ENCODE measurements around the gene TMEM100.

The TMEM100 gene

GRCh38 chr17:55710410-55710809 lies 12.3 kb downstream of the TMEM100 start:
- TF ChIP-seq CTCF (IDR thresholded peaks at IDR 0.05; ENCODE audit: borderline replicate concordance, extremely low read depth, low read length, poor library complexity, severe bottlenecking), result no peak
- no peak for TF ChIP-seq EZH2 (IDR thresholded peaks at IDR 0.05; ENCODE audit: borderline replicate concordance, low read depth, low read length, severe bottlenecking)
- Histone ChIP-seq H3K27ac (ENCODE audit: low read length) (no peak overlapping the region), H3K9ac (ENCODE audit: low read depth, low read length) (no peak overlapping the region), H4K20me1 (ENCODE audit: insufficient read depth, low read length) (no peaks in the 10 kb centered on the region), H2AFZ (ENCODE audit: low read depth, low read length) (no peak overlapping the region), H3K27me3 (ENCODE audit: insufficient read depth, low read length, poor library complexity) (peaks cover 3% of the 10 kb centered on the region), H3K36me3 (ENCODE audit: insufficient read depth, low read length) (no peaks in the 10 kb centered on the region), H3K9me3 (ENCODE audit: insufficient read depth, low read length, severe bottlenecking) (no peaks in the 10 kb centered on the region), H3K4me1 (ENCODE audit: insufficient read depth, low read length) (no peaks in the 10 kb centered on the region), H3K79me2 (ENCODE audit: insufficient read depth, low read length) (no peaks in the 10 kb centered on the region), H3K4me3 (ENCODE audit: low read depth in 1 of 2, low read length in 2 of 2) (no peak overlapping the region), H3K4me2 (ENCODE audit: insufficient read depth, low read length) (no peak overlapping the region)
- ATAC-seq (ENCODE audit: insufficient read depth, low read depth), result no peak
- no peak for DNase-seq

- Histone ChIP-seq H3K4me2 (ENCODE audit: insufficient read depth, low read length) (no peak overlapping the region), H4K20me1 (ENCODE audit: insufficient read depth, low read length) (no peaks in the 10 kb centered on the region), H3K4me3 (ENCODE audit: low read depth in 1 of 2, low read length in 2 of 2) (no peak overlapping the region), H3K9me3 (ENCODE audit: insufficient read depth, low read length, severe bottlenecking) (no peaks in the 10 kb centered on the region), H3K9ac (ENCODE audit: low read depth, low read length) (no peak overlapping the region), H3K4me1 (ENCODE audit: insufficient read depth, low read length) (no peaks in the 10 kb centered on the region), H2AFZ (ENCODE audit: low read depth, low read length) (no peak overlapping the region), H3K79me2 (ENCODE audit: insufficient read depth, low read length) (no peaks in the 10 kb centered on the region), H3K27me3 (ENCODE audit: insufficient read depth, low read length, poor library complexity) (peaks cover 3% of the 10 kb centered on the region), H3K36me3 (ENCODE audit: insufficient read depth, low read length) (no peaks in the 10 kb centered on the region), H3K27ac (ENCODE audit: low read length) (no peak overlapping the region)
- DNase-seq (no peak), ATAC-seq (ENCODE audit: insufficient read depth, low read depth) (no peak)
- TF ChIP-seq EZH2 (IDR thresholded peaks at IDR 0.05; ENCODE audit: borderline replicate concordance, low read depth, low read length, severe bottlenecking) (no peak), CTCF (IDR thresholded peaks at IDR 0.05; ENCODE audit: borderline replicate concordance, extremely low read depth, low read length, poor library complexity, severe bottlenecking) (no peak)
These were observed 12.7 kb downstream of the TMEM100 start for GRCh38 chr17:55709984-55710383.

- H3K27me3 ChIP-seq (ENCODE audit: insufficient read depth, low read length, poor library complexity), result peaks cover 3% of the 10 kb centered on the region
- no peak overlapping the region for H3K27ac ChIP-seq (ENCODE audit: low read length)
- TF ChIP-seq CTCF (IDR thresholded peaks at IDR 0.05; ENCODE audit: borderline replicate concordance, extremely low read depth, low read length, poor library complexity, severe bottlenecking) (no peak), EZH2 (IDR thresholded peaks at IDR 0.05; ENCODE audit: borderline replicate concordance, low read depth, low read length, severe bottlenecking) (no peak)
- no peaks in the 10 kb centered on the region for H4K20me1 ChIP-seq (ENCODE audit: insufficient read depth, low read length)
- H2AFZ ChIP-seq (ENCODE audit: low read depth, low read length), result no peak overlapping the region
- no peaks in the 10 kb centered on the region for H3K36me3 ChIP-seq (ENCODE audit: insufficient read depth, low read length)
- no peak overlapping the region for H3K9ac ChIP-seq (ENCODE audit: low read depth, low read length)
- H3K9me3 ChIP-seq (ENCODE audit: insufficient read depth, low read length, severe bottlenecking), result no peaks in the 10 kb centered on the region
- DNase-seq, result no peak
- no peak overlapping the region for H3K4me3 ChIP-seq (ENCODE audit: low read depth in 1 of 2, low read length in 2 of 2)
- no peak for ATAC-seq (ENCODE audit: insufficient read depth, low read depth)
- H3K79me2 ChIP-seq (ENCODE audit: insufficient read depth, low read length), result no peaks in the 10 kb centered on the region
- H3K4me2 ChIP-seq (ENCODE audit: insufficient read depth, low read length), result no peak overlapping the region
- H3K4me1 ChIP-seq (ENCODE audit: insufficient read depth, low read length), result no peaks in the 10 kb centered on the region
These were observed 13.2 kb downstream of the TMEM100 start for GRCh38 chr17:55709440-55709839.

Data from DND-41 (cell line).